Sigmoid colon (tissue), 4 donors: Measurements from ENCODE around the gene LIME1.
A peak's percentile ranks its signal among the peaks of the same experiment; 100 is the strongest.

Source experiments
- POLR2AphosphoS5 ChIP-seq, 4 donors: sonication (generic); formaldehyde crosslinking; IDR thresholded peaks; one replicate each; pipeline ENCODE4 v1.6.1; 2017; ENCODE audit warnings: antibody characterized with exemption in 4 of 4
- TF ChIP-seq, protein P1 (sequence below), 4 experiments: fragments of 450-650 bp in 3 of 4; fragments of 200-600 bp in 1 of 4; IDR thresholded peaks; one replicate each; pipeline ENCODE4 v1.5.1; 2016 to 2019; ENCODE audit warnings: antibody characterized with exemption in 4 of 4, mild to moderate bottlenecking in 3 of 4, moderate library complexity in 2 of 4

DNA sequence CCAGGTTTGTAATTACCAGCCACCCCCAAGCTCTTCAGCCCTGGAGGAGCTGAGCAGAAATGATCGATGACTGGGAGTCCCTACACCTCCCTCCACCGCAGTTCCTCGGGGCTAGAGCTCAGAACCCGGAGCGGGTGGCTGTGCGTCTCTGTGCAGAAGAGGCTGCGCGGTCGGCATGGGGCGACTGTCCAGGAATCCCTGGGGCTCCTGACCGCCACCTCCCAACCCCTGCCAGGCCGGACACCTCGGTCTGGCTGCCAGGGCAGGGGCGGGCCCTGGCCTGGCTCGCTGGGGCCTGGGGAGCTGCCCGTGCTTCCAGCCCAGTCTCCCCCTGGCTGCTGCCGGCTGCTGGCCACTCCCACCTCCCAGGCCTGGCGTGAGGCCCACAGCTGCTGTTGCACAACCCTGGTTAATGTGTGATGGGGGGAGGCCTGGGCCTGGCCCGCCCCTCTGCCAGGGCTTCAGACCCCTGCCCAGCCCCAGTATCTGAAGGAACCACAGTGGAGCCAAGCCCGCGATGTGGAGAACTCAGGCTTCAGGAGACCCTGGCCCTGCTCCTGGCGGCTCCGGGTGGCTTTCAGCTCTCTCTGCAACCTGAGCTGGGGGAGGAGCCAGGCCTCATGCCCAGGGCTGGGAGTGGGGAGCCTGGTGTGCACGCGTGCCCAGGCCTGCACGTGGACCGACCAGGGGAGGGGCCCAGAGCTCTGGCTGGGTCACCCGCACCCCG is 4.3 kb downstream of the LIME1 start:
- TF ChIP-seq, protein P1, sequence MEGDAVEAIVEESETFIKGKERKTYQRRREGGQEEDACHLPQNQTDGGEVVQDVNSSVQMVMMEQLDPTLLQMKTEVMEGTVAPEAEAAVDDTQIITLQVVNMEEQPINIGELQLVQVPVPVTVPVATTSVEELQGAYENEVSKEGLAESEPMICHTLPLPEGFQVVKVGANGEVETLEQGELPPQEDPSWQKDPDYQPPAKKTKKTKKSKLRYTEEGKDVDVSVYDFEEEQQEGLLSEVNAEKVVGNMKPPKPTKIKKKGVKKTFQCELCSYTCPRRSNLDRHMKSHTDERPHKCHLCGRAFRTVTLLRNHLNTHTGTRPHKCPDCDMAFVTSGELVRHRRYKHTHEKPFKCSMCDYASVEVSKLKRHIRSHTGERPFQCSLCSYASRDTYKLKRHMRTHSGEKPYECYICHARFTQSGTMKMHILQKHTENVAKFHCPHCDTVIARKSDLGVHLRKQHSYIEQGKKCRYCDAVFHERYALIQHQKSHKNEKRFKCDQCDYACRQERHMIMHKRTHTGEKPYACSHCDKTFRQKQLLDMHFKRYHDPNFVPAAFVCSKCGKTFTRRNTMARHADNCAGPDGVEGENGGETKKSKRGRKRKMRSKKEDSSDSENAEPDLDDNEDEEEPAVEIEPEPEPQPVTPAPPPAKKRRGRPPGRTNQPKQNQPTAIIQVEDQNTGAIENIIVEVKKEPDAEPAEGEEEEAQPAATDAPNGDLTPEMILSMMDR (IDR thresholded peaks at IDR 0.05) = no peak
- TF ChIP-seq POLR2AphosphoS5 (IDR thresholded peaks at IDR 0.05) = peak; percentile 77 to 83 (median 80)
